ENCODE data around the gene IRX4. TPM values are rescaled to one million over a fixed set of nuclear protein-coding genes. Genes with fewer than 3 reads are reported as not detected.

The IRX4 gene
- total RNA-seq, 4 donors from 2014 or later, result not detected

DNA sequence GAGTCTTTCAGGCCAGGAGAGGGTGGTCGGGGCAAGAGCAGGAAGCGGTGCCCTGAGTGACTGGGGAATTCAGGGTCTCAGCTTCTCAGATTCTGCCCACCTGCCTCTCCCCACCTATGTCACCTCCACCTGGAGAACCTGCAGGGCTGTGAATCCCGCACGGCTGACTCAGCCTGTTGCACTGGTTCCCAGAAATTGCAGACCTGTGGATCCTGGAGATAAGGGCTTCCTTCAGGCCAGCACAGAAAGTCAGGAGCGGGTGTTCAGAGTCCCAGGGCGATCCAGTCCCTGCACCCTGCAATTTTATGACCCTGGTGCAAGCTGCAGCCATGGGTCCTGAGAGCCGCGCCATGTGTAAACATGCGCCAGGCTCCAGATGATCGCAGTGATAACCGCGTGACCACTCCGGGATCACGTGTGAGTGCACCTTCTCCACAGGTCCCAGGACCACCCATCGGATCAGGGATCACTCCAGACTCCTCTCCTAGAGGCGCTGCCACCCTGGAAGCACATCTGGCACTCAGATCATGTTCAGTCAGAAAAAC, 17.8 kb downstream of the IRX4 start:
- Histone ChIP-seq H3K4me1 (no peaks in the 10 kb centered on the region), H3K4me3 (no peak overlapping the region), H3K27me3 (peaks cover 0 to 28% of the 10 kb centered on the region in 2 donors), H3K27ac (no peak overlapping the region), H3K9me3 (no peaks in the 10 kb centered on the region), H3K36me3 (no peaks in the 10 kb centered on the region)
- TF ChIP-seq, protein P1, sequence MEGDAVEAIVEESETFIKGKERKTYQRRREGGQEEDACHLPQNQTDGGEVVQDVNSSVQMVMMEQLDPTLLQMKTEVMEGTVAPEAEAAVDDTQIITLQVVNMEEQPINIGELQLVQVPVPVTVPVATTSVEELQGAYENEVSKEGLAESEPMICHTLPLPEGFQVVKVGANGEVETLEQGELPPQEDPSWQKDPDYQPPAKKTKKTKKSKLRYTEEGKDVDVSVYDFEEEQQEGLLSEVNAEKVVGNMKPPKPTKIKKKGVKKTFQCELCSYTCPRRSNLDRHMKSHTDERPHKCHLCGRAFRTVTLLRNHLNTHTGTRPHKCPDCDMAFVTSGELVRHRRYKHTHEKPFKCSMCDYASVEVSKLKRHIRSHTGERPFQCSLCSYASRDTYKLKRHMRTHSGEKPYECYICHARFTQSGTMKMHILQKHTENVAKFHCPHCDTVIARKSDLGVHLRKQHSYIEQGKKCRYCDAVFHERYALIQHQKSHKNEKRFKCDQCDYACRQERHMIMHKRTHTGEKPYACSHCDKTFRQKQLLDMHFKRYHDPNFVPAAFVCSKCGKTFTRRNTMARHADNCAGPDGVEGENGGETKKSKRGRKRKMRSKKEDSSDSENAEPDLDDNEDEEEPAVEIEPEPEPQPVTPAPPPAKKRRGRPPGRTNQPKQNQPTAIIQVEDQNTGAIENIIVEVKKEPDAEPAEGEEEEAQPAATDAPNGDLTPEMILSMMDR (IDR thresholded peaks at IDR 0.05), result no peak
- no peak for TF ChIP-seq EP300 (IDR thresholded peaks at IDR 0.05)
- TF ChIP-seq POLR2A (IDR thresholded peaks at IDR 0.05), result no peak
- DNase-seq (ENCODE audit: low spot score in 2 of 2), result no peak
- 87 to 92% methylated on average over 16 of the region's 16 CpGs for WGBS, 2 donors

DNA sequence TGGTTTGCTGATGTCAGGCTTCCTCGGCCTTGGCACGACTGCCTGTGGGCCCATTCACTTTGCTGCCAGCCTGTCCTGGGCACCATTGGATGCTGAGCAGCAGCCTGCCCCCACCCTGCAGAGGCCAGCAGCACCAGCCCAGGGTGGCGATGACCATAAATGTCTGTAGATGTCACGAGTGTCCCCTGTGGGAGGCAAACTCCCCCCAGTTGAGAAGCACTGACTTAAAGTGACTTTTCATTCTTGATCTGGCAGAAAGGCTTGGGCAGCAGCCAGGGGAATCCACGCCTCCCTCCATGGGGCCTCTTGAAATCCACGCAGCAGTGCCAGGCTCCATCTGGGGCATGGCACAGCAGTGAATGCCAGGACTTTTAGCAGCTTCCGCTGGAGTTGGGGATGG, 21.8 kb downstream of the IRX4 start:
- peaks cover 0 to 12% of the 10 kb centered on the region in 2 donors for H3K27me3 ChIP-seq
- no peak overlapping the region for H3K27ac ChIP-seq
- H3K9me3 ChIP-seq, result no peaks in the 10 kb centered on the region
- WGBS, 2 donors, result 57 to 58% methylated on average over 7 of the region's 7 CpGs
- TF ChIP-seq, protein P1 (IDR thresholded peaks at IDR 0.05), result no peak
- no peak overlapping the region for H3K4me3 ChIP-seq
- H3K36me3 ChIP-seq, result no peaks in the 10 kb centered on the region
- H3K4me1 ChIP-seq, result no peaks in the 10 kb centered on the region
- no peak for DNase-seq (ENCODE audit: low spot score in 2 of 2)

DNA sequence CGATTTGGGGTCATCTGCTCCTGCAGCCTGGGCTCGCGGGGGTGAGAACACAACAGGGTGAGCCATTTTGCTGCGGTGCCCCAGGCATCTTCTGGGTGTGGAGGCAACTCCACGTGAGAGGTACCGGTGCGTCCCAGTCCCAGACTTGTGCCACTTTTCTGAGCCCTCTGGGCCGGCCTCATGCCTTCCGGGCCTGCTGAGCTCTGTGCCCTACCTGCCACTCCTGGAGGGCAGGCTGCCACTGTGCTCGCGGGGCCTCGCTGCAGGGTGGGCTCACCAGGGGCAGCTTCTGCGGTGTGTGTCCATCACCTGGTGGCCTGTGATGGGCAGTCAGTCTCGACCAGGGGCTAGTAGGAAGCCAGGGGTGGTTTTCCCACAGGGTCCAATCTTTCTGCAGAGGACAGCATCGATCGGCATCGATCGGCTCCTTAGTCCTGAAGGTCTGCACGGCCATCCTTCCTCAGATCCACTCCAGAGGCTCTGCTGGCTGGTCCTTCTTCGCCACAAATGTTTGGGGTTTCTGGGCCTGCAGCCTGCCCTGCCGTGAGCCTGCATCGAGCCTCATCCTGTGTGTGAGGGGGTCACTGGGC, 22.6 kb downstream of the IRX4 start:
- DNase-seq (ENCODE audit: low spot score in 2 of 2), result no peak
- no peaks in the 10 kb centered on the region for H3K4me1 ChIP-seq
- WGBS, 2 donors, result 80 to 91% methylated on average over 17 to 22 of the region's 22 CpGs
- no peak overlapping the region for H3K27ac ChIP-seq
- H3K4me3 ChIP-seq, result no peak overlapping the region
- H3K36me3 ChIP-seq, result no peaks in the 10 kb centered on the region
- no peaks in the 10 kb centered on the region for H3K9me3 ChIP-seq
- TF ChIP-seq POLR2A (IDR thresholded peaks at IDR 0.05) (no peak), EP300 (IDR thresholded peaks at IDR 0.05) (no peak)
- TF ChIP-seq, protein P1 (IDR thresholded peaks at IDR 0.05), result no peak
- H3K27me3 ChIP-seq, result peaks cover 0 to 4% of the 10 kb centered on the region in 2 donors

DNA sequence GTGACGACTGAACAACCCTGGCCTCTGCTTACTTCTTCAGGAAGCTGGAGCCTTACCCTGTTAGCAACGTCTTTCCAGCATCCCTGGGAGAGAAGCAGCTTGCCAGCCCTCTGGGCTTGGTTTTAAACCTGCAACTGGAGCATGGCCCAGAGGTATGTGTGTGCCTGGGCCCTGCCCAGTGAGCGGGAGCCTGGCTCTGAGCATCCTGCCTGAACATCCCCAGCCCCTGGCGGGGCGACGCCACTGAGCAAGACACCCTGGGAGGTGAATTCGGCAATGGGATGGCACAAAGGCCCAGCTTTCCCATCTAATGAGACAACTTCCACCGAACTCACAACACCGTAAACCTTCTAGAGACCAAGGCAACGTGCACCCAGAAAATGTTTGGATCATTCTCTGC, 23.6 kb downstream of the IRX4 start:
- WGBS, 2 donors, result 87 to 88% methylated on average over 10 of the region's 10 CpGs
- H3K4me1 ChIP-seq, result no peaks in the 10 kb centered on the region
- H3K4me3 ChIP-seq, result no peak overlapping the region
- no peak overlapping the region for H3K27ac ChIP-seq
- H3K9me3 ChIP-seq, result no peaks in the 10 kb centered on the region
- no peaks in the 10 kb centered on the region for H3K36me3 ChIP-seq
- no peak for TF ChIP-seq EP300 (IDR thresholded peaks at IDR 0.05)
- TF ChIP-seq, protein P1 (IDR thresholded peaks at IDR 0.05), result no peak
- TF ChIP-seq POLR2A (IDR thresholded peaks at IDR 0.05), result no peak
- peaks cover 0 to 6% of the 10 kb centered on the region in 2 donors for H3K27me3 ChIP-seq
- no peak for DNase-seq (ENCODE audit: low spot score in 2 of 2)

DNA sequence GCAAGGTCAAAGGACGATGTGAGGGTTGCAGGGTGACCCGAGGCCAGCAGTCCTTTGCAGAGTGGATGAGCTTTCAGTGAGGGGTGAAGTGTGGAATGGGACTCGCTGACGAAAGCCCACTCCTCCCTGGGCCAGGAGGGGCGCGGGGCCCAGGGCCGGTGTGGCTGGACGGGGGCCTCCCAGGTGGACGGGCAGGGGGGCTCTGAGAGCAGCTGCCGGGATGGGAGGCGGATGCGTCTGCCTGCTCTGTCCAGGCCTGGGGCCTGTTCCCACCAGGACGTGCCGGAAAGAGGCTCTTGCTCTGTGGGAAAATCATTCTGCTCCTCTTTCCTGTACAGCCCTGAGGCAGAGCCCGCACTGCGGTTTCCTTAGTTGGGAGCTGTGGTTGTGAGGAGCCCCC, 24.3 kb downstream of the IRX4 start:
- Histone ChIP-seq H3K27me3 (peaks cover 0 to 13% of the 10 kb centered on the region in 2 donors), H3K4me1 (no peaks in the 10 kb centered on the region), H3K27ac (no peak overlapping the region), H3K4me3 (no peak overlapping the region), H3K9me3 (no peaks in the 10 kb centered on the region), H3K36me3 (no peaks in the 10 kb centered on the region)
- no peak for DNase-seq (ENCODE audit: low spot score in 2 of 2)
- TF ChIP-seq EP300 (IDR thresholded peaks at IDR 0.05) (no peak), POLR2A (IDR thresholded peaks at IDR 0.05) (no peak)
- TF ChIP-seq, protein P1 (IDR thresholded peaks at IDR 0.05), result no peak
- 90 to 91% methylated on average over 14 to 16 of the region's 16 CpGs for WGBS, 2 donors

Data from tibial nerve (tissue), 4 donors.